Activated T-cell treated with anti-CD3 and anti-CD28 coated beads for 1 hour (primary cell): ENCODE data around the gene GCNT2.
"Not testable (repeated sequence)": the region's sequence is repeated elsewhere in the genome, so short reads cannot be mapped to it uniquely, and the experiment has no call there.

ENCODE experiments used
- DNase-seq: peaks from one replicate; pipeline ENCODE4 v3.0.0-alpha.2; 2020; ENCODE audit warnings: low read depth

Gene GCNT2

GRCh38 chr6:10580570-10580969, 59.4 kb downstream of the GCNT2 start:
- no peak for DNase-seq

DNA sequence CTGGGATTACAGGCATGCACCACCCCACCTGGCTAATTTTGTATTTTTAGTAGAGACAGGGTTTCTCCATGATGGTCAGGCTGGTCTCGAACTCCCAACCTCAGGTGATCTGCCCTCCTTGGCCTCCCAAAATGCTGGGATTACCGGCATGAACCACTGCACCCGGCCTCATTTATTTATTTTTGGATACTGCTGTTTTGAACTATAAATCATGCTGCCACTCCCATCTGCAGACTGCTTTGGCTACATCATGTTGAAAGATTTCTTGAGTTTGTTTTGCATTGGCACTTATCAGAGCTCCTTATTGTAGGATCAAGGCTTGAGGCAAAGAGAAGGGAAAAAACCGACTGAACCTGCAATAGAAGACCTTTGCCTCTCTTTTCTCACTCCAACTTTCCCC, 60.3 kb downstream of the GCNT2 start:
- not testable (repeated sequence) for DNase-seq

DNA sequence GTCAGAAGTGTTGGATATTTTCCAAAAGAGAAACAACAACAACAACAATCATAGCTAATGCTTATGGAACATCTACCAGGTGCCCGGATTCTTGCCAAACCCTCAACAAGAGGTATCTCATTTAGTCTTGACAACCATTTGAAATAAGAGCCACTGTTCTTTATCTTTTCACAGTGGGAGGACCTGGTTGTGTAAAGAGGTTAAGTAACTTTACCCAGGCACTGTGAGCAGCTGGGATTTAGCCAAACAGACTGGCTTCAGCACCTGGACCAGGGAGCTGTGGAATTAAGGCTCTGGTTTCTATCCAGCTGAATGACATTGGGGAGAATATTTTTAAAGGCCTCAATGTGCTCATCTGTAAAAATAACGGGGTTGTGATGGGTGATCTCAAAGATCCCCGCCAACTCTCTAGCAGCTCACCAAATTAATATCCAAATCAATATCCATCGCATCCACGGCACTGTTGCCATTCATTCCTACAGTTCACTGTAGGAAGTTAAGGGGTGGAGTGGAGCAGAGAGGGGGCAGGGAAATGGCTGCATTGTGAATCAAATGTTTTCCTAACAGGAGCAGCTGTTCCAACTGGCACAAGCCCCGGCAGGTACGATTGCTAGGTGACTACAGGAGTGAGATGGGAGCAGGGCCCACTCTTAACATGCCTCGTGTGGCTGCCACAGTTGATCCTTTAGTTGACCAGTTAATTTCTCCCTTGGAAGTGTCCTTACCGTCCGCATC, 61.8 kb downstream of the GCNT2 start:
- DNase-seq, result no peak

DNA sequence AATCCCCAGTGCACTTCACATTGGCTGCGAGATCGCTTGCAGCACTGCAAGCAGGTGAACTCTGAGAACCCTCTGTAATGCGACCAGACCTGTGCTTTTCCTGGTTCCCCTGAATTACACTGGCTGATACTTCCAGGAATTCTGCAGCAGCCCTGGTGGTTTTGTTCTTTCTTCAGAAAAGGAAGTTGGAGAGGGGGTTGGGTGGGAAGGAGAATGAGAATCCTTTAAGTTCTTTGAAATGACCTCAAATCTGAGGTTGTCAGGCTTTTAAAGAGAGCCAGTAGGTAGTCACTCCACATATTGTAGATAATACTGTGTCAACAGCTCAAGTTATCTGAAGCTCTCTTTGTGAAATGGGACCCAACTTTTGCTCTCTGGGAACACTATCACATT, 62.4 kb downstream of the GCNT2 start:
- no peak for DNase-seq

DNA sequence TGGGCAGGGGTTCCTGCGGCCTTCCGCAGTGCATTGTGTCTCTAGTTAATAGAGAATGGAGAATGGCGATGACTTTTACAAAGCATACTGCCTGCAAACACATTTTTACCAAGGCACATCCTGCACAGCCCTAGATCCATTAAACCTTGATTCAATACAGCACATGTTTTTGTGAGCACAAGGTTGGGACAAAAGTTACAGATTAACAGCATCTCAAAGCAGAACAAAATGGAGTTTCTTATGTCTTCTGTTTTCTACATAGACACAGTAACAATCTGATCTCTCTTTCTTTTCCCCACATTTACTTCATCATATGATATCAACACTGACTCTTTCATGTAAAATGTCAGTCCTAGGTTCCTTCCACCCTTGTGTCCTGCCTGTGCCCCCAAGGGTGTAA, 63.5 kb downstream of the GCNT2 start:
- no peak for DNase-seq

DNA sequence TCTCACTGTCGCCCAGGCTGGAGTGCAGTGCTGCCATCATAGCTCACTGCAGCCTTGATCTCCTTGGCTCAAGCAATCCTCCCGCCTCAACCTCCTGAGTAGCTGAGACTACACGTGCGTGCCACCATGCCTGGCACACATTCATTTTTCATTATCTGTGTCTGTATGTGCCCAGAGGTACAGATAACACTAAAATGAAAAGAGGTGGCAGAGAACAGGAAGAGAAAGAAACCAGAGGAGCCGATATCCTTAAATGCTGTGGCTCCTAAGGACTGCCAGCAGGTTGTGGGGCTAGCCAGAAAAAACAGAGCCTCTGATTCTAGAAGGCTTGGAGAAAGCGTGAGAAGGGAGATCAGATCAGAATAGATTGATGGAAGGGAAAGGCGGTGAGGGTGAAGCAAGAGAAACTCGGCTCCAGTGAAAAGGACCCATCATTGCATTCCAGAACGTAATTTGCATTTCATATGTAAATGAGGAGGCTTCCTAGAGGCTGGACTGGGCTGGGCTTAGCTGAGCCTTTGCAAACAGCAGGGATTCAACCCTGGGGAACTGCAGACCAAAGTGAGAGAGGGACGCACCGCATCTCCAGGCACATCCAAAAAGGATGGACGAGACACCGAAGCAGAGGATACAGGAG, 64.2 kb downstream of the GCNT2 start:
- no peak for DNase-seq

- no peak for DNase-seq
Measured at GRCh38 chr6:10586302-10586701, 65.2 kb downstream of the GCNT2 start.

DNA sequence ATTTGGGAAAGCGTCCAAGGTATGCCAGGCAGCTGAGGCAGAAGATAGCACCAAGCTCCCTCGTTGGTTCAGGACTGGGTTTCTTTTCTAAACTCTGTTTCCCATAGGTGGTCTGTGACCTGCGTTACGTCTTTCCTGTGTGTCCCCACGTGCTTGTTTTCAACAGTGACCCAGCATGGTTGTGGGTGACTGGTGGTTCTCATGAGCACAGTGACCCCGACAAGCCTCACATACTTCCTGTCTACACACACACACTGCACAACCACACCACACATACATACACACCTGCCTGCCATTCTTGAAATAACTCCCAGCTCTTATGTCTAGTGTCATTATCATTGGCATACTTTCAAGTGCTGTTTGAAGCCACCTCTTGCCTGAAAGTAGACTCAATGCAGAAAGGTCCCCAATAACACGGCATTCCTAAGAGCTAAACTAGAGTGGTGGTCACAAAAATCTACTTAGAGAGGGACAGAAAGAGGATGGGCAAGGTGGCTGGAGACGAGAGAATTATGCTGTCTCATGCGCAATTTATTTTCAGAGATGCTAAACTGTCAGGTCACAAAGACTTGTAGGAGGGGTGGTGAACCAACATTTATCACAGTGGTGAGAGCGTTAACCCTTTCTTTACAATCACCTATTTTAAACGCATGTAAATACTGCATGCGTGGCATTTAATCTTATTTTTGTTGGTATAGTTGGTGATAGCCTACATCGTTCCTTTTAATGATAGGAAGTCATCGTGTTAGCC, 66.7 kb downstream of the GCNT2 start:
- no peak for DNase-seq

DNA sequence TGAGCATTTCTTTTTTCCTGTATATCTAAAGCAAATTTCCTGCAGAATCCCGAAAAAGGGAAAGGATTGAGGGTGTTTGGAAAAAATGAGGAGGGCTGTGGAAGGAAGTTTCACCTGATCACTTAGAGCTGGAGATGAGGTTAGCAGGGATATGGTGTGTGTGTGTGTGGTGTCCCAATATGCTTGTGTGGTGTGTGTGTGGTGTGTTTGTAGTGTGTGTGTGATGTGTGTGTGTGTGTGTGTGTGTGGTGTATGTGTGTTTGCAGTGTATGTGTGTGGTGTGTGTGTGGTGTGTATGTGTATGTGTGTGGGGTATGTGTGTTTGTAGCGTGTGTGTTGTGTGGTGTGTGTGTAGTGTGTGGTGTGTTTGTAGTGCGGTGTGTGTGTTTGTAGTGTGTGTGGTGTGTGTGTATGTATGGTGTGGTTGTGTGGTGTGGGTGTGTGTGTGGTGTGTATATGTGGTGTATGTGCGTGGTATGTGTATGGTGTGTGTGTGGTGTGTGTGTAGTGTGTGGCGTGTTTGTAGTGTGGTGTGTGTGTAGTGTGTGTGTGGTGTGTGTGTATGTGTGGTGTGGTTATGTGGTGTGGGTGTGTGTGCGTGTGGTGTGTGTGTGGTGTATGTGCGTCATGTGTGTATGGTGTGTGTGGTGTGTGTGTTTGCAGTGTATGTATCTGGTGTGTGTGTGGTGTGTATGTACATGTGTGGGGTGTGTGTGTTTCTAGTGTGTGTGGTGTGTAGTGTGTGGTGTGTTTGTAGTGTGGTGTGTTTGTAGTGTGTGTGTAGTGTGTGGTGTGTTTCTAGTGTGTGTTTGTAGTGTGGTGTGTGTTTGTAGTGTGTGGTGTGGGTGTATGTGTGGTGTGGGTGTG, 67.6 kb downstream of the GCNT2 start:
- DNase-seq, result no peak

DNA sequence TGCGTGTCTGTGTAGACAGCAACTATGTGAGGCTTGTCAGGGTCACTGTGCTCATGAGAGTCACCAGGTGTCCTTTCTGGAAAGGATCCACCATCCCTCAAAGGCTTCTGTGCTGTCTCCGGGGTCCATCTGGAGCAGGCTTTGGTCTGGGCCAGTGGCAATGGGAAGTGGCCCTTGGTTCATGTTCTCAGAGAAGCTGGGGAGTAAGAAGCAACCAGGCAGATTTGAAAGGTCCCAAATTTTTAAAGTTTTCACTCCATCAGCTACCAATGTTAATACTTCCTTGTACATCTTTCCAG, 68.2 kb downstream of the GCNT2 start:
- DNase-seq, result no peak

- DNase-seq, result no peak
Measured at GRCh38 chr6:10589983-10590382, 68.8 kb downstream of the GCNT2 start.

- no peak for DNase-seq
Measured at GRCh38 chr6:10591422-10592160, 70.4 kb downstream of the GCNT2 start.

- DNase-seq, result no peak
Measured at GRCh38 chr6:10595731-10596664, 74.8 kb downstream of the GCNT2 start.

DNA sequence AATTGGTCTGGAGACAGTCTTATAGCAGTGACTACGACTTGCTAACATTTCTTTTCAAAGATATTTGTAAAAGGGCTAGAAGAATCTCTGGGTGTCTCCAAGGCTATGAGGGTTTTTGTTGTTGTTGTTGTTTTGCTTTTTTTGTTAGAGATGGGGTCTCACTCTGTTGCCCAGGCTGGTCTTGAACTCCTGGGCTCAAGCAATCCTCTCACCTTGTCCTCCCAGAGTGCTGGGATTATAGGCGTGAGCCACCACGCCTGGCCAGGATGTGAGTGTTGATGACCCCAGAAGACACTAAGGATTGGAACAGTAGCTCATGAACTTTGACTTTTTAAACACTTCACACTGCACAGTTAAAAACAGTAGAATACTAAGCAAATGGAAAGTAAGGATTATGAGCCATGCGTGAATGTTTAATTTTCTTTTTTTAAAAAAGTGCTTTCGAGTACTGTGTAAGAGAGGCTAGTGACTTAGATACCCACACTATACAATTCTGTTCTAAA, 76.4 kb downstream of the GCNT2 start:
- no peak for DNase-seq

DNA sequence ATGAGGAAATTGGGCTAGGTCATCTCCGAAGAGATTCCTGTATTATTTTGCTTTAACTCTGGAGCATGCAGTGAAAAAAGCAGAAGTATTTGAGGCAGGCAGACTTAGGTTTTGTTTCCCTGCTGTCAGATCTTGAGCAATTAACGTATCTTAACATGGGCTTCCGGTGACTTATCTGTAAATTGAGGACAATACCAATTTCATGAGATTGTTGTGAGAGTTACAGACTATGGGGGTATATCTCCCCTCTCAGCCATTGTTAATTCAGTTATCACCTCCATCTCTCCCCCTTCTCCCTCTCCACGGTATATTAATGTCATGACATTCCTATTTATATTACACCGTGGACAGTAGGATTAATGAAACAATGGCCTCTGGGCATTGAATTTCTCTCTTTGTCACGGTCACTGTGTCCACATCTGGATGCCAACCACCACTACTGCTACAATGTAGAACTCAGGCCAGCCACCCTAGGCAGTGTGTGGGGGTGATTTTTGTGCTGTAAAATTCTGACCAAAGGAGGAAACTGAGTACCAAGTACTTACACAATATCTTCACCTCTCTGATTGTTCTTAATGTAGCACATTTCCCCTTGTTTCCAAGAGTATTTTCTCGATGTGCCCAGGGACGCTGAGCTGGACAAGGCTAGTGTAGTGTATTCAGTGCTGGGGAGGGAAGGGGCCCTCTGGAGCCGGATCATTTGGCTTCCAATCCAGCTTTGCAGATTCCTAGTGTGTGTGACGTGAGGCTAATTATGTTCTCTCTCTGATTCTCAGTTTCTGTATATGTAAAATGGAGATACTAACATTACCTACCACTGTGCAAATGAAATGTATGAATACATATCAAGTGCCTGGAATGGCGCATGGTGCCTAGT, 77.2 kb downstream of the GCNT2 start:
- DNase-seq, result no peak

GRCh38 chr6:10599046-10599445, 77.9 kb downstream of the GCNT2 start:
- DNase-seq, result no peak

GRCh38 chr6:10600681-10601080, 79.5 kb downstream of the GCNT2 start:
- not testable (repeated sequence) for DNase-seq

GRCh38 chr6:10603219-10603618, 82.1 kb downstream of the GCNT2 start:
- no peak for DNase-seq

DNA sequence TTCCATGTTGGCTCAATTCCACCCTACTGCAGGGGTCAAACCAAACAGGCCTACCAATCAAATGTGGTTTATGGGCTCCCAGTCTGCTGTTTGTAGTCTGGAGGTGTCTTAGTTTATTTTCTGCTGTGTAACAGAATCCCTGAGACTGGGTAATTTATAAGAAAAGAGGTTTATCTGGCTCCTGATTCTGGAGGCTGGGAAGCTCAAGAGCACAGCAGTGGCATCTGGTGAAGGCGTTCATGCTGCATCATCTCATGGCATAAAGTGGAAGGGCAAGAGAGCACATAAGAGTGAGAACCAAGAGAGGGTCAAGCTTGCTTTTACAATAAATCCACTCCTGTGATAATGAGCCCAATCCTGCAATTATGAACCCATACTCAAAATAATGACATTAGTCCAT, 87.9 kb downstream of the GCNT2 start:
- no peak for DNase-seq
